Epidermal melanocyte (primary cell): ENCODE measurements around the gene COPA.
A peak's percentile ranks its signal among the peaks of the same experiment; 100 is the strongest.
"Not testable (repeated sequence)": the region's sequence is repeated elsewhere in the genome, so short reads cannot be mapped to it uniquely, and the experiment has no call there.

Experiments
- DNase-seq: peaks from one replicate; pipeline ENCODE4 v3.0.0; 2011; ENCODE audit warnings: low spot score; ENCODE audit not compliant: insufficient read length

COPA gene

DNA sequence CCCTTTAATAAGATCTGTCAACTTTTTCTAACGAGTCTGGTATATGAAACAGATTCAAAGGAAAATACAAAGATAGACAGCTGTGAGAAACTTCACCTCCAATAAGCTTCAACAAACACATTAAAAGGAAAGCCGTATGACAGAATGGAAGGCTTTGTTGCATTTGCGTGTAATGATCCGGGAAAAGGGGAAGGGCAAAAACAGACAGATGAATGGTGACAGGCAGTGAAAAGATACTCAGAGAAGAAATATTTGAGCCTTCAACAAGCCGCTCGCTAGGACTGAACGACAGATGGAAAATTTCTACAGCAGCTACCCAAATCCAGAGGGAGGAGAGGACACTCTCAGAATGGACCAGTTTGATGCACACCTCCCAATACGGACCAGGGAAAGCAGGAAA lies 14.9 kb downstream of the COPA start:
- no peak for DNase-seq

GRCh38 chr1:160326418-160326817 lies 16.6 kb downstream of the COPA start:
- no peak for DNase-seq

DNA sequence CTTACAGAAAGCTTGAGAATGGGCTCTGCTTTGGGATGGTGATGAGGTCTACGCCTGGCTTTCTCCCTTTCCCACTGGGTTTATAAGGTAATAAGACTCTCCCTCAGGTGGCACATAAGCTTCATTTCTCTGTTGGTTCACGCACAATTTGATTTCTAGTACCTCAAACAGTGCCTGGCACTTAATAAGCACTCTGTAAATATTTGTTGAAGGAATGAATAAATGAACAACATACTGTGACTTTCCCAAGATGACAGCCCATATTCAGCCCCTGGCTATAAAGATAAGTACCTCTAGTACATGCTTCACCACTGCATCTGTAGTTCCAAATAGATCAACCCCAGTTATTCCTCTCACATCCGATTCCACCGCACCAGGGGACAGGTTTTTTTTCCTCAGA lies 17.8 kb downstream of the COPA start:
- no peak for DNase-seq

DNA sequence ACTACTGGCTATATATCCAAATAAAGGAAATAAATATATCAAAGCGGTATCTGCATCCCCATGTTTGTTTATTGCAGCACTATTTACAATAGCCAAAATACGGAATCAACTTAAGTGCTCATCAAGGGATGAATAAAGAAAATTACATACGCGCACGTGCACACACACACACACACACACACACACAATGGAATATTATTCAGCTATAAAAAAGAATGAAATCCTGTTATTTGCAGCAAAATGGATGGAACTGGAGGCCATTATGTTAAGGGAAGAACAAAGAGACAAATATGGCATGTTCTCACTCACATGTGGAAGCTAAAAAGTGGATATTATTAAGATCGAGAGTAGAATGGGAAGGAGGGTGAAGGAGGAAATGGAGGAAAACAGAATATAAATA lies 20.2 kb downstream of the COPA start:
- DNase-seq = no peak

- DNase-seq = no peak
Measured at GRCh38 chr1:160315359-160315758, 27.7 kb downstream of the COPA start.

DNA sequence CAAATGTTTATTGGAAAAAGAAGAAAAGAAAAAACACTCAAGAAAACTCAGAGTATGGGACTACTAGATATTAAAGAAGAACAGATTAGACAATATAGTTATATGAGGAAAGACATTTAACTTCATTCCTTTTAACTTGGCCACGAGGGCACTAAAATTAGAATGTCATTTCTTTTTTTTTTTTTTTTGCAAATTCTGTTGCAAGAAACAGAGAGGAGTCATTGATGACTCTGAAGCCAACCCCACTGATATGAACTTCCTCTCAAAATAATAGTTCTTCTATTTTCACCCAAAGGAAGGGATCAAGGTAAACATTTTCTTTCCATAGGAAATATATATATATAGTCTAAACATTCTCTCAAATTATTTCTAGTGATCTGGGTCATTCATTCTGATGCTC lies 33.5 kb downstream of the COPA start:
- DNase-seq = no peak

- no peak for DNase-seq
Measured at GRCh38 chr1:160309185-160309557, 33.9 kb downstream of the COPA start.

DNA sequence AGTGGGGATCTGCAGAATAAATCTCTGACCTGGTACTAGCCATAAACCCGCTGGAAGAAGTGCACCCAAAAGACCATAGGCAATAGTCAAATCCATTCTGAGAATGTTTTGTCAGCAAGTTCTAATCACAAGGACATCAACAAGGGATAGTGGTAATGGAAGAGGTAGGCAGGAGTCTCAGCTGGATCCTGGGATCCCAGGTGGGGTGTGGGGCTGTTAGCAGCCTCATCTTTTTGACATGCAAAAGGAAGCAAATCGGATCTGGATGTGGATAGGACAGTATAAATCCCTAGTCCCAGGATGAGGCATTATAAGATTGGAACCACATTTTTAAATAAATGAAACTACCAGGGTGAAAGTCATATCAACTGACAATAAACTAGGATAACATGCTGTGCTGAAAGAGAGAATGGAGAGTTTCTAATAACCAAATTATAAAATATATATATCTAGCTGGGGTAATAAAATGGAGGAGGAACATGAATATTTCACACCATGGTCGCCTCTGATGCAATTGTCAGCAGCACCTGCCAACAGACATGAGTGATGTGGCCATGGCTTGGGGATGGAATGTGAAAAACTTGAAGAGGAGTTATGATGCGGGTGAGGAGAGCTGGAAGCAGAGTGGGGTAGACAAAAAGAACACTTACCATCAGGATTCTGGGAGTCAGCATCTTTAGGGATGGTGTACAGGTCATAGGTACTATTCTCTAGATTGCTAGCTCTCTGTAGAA lies 34.4 kb downstream of the COPA start:
- no peak for DNase-seq

DNA sequence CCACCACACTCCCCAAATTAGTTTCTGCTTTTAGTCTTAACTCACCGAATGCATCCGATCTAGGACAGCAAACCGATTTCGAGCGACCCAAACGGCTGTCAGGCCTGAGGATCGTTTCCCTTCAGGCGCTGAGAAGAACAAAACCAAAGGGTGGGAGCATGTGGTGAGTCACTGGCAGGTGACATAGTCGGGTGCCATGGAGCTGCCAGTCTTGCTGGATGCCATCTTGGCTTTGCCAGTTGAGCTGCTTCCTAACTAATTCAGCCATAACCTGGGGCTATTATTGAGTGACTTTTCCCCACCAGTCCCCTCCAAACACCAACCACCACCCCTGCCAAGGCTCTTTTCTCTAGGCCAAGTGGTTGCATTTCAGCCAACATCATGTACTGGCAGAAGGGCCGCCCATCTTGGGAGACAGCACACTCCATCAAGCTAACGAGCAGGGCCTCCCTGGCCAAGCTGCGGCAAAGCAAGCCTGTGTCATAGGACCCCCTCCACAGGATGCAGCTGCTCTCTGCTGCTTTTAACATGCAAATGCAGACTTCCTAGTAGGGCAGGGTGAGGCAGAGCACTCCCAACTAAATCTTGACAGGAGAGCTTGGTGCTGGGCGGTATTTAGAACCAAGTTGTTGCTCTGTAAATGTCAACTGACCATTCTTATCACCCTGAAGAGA lies 35.8 kb downstream of the COPA start:
- DNase-seq = no peak

DNA sequence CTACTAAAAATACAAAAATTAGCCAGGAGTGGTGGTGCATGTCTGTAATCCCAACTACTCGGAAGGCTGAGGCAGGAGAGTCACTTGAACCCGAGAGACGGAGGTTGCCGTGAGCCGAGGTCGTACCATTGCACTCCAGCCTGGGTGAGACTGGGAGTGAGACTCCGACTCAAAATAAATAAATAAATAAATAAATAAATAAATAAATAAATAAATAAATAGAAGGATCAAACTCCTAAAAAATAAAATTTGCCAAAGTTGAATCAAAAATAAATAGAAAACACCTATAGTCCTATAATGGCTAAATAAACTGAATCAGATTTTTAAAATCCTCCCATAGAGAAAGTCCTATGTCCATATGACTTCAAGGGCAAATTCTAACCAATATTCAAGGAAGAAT lies 42.9 kb downstream of the COPA start:
- no peak for DNase-seq

GRCh38 chr1:160296036-160296435 lies 47.0 kb downstream of the COPA start:
- no peak for DNase-seq

DNA sequence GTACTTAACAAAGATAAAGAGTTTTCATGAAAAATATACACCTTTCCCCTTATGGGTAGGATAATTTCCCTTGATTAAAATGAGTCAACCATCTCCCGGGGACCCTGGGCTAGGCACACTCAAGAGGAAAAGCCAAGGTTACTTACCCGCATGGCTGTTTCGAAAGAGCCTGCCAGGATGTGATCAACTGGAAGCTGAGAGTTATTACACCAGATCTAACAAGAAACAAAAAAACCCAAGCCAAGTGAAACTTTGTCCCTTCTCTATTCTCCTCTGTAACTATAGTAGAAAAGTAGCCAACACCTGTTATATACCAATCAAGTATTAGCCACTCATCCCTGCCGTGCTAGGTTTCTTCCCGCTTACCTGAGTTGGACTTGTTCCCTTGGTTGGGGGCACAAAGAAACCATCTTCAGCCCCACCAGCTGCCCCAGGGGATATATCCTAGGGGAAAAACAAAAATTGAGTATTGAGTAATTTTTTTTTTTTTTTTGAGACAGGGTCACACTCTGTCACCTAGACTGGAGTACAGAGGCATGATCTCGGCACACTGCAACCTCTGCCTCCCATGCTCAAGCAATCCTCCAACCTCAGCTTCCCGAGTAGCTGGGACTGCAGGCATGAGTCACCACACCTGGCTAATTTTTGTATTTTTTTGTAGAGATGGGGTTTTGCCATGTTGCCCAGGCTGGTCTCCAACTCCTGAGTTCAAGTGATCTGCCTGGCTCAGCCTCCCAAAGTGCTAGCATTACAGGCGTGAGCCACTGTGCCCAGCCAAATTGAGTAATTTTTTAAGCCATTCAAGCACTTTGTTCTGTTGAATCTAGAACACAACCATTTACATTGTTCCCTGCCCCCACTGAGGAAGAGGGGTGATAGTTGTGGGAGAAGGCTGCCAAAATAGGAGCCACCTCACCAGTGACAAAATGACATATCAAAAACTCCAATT lies 49.8 kb downstream of the COPA start:
- no peak for DNase-seq

GRCh38 chr1:160291248-160292220 lies 51.5 kb downstream of the COPA start:
- DNase-seq = peak; percentile 56

GRCh38 chr1:160287769-160288168 lies 55.3 kb downstream of the COPA start:
- DNase-seq = not testable (repeated sequence)

- no peak for DNase-seq
Measured at GRCh38 chr1:160285506-160285905, 57.5 kb downstream of the COPA start.

- peak; percentile 96 for DNase-seq
Measured at GRCh38 chr1:160284782-160285344, 58.2 kb downstream of the COPA start, which contains the start of gene PEX19. PEX19 (minus strand) TSS chr1:160285133; CDS start chr1:160285124, 9 bp downstream.

GRCh38 chr1:160284220-160284781 lies 58.7 kb downstream of the COPA start:
- peak; percentile 30 for DNase-seq

DNA sequence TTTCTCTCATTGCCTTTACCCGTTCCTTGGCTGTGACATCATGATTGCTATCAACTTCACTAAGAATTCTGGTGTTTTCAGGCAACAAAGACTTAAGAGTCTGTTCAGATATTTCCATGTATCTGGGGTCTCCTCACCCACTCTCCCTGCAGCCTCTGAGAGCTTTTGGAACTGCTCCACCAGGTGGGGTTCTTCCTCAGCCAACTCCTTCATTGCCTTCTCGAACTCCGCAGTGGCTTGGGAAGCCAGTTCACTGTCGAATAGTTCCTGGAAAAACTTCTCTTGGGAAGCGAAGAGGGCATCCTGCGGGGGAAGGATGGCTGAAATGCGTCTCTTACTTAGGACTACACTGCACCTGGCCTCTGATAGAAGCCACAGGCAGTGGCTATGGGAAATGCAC lies 60.2 kb downstream of the COPA start:
- DNase-seq = no peak

GRCh38 chr1:160277987-160278386 lies 65.1 kb downstream of the COPA start:
- no peak for DNase-seq

- DNase-seq = no peak
Measured at GRCh38 chr1:160277330-160277729, 65.7 kb downstream of the COPA start.
